Smooth muscle cell (in vitro differentiated cells): ENCODE data around the gene ZNF598. TPM values are rescaled to one million over a fixed set of nuclear protein-coding genes. Genes with fewer than 3 reads are reported as not detected.
A peak's percentile ranks its signal among the peaks of the same experiment; 100 is the strongest.

Experiments
- DNase-seq: peaks from one replicate; lab custom pipeline; 2025; ENCODE audit not compliant: unreplicated experiment; lab: John Stamatoyannopoulos, UW
- H2AFZ ChIP-seq: fragments of 200-600 bp; sonication (generic); 2 replicates; pipeline ENCODE4 v1.6.0; 2016; ENCODE audit warnings: antibody characterized with exemption, low read depth, mild to moderate bottlenecking
- H3F3A ChIP-seq: fragments of 200-600 bp; sonication (generic); 2 replicates; pipeline ENCODE4 v1.6.0; 2017; ENCODE audit warnings: antibody characterized with exemption, low read depth
- H3K27ac ChIP-seq: fragments of 200-600 bp; sonication (generic); 2 replicates; pipeline ENCODE4 v1.5.1; 2016; ENCODE audit warnings: low read depth, mild to moderate bottlenecking
- H3K27me3 ChIP-seq: fragments of 200-600 bp; sonication (generic); 2 replicates; pipeline ENCODE4 v1.6.1; 2016; ENCODE audit warnings: low read depth, mild to moderate bottlenecking
- H3K36me3 ChIP-seq: fragments of 200-600 bp; sonication (generic); 2 replicates; pipeline ENCODE4 v1.5.1; 2016; ENCODE audit warnings: low read depth
- H3K4me1 ChIP-seq: fragments of 200-600 bp; sonication (generic); 2 replicates; pipeline ENCODE4 v1.5.1; 2016; ENCODE audit warnings: low read depth
- H3K4me2 ChIP-seq: fragments of 200-600 bp; sonication (generic); 2 replicates; pipeline ENCODE4 v1.6.0; 2016; ENCODE audit warnings: mild to moderate bottlenecking
- H3K4me3 ChIP-seq: fragments of 200-600 bp; sonication (generic); 2 replicates; pipeline ENCODE4 v1.5.1; 2016; ENCODE audit warnings: mild to moderate bottlenecking
- H3K79me2 ChIP-seq: fragments of 200-600 bp; sonication (generic); 2 replicates; pipeline ENCODE4 v1.6.0; 2016; ENCODE audit warnings: low read depth, mild to moderate bottlenecking
- H3K9ac ChIP-seq: fragments of 200-600 bp; sonication (generic); 2 replicates; pipeline ENCODE4 v1.6.0; 2016; ENCODE audit warnings: low read depth
- H3K9me3 ChIP-seq: fragments of 200-600 bp; sonication (generic); replicated peaks from 2 replicates; pipeline ENCODE4 v1.5.1; 2016; ENCODE audit warnings: low read depth
- H4K20me1 ChIP-seq: fragments of 200-600 bp; sonication (generic); 2 replicates; pipeline ENCODE4 v1.6.0; 2016; ENCODE audit warnings: low read depth
- CTCF ChIP-seq: fragments of 200-600 bp; sonication (generic); IDR thresholded peaks from 2 replicates; pipeline ENCODE4 v1.5.1; 2017; ENCODE audit warnings: borderline replicate concordance, mild to moderate bottlenecking, antibody characterized with exemption; ENCODE audit not compliant: insufficient read depth, poor library complexity, severe bottlenecking
- WGBS: methylation state at CpG from one replicate; pipeline ENCODE4 v1.1.7; 2016; ENCODE audit warnings: low lambda C conversion rate; 5-methylcytosine and 5-hydroxymethylcytosine counted together
- polyA plus RNA-seq: library from polyadenylated mRNA; unstranded; fragments of >200 nt; fragmentation: Nextera tagmentation; extraction: Ambion mirVana; gene quantifications from 2 replicates; pipeline ENCODE4 v1.2.1, GENCODE V29; 2016
- total RNA-seq: library from RNA; depleted of rRNA; stranded (reverse); fragments of >200 nt; gene quantifications from 2 replicates; pipeline ENCODE4 v1.2.3, GENCODE V29; 2014

The ZNF598 gene
- total and polyA plus RNA-seq, 2 experiments from 2014 or later: 27.2 to 27.9 TPM

- Histone ChIP-seq H3K27ac (peak overlapping the region; percentile 90), H4K20me1 (no peaks in the 10 kb centered on the region), H2AFZ (no peak overlapping the region), H3K79me2 (no peaks in the 10 kb centered on the region), H3K4me3 (no peak overlapping the region), H3K4me2 (peak overlapping the region; percentile 73), H3K4me1 (peaks cover 16% of the 10 kb centered on the region), H3K9me3 (no peaks in the 10 kb centered on the region), H3K27me3 (no peaks in the 10 kb centered on the region), H3F3A (no peaks in the 10 kb centered on the region), H3K36me3 (no peaks in the 10 kb centered on the region), H3K9ac (peak overlapping the region; percentile 70)
- no peak for TF ChIP-seq CTCF
- 37% methylated on average over 27 of the region's 29 CpGs for WGBS
- DNase-seq: peak; percentile 68
Observed at GRCh38 chr16:2039274-2040031, 29.8 kb upstream of the ZNF598 start.

- H3K4me1 ChIP-seq: peaks cover 21% of the 10 kb centered on the region
- WGBS: 86% methylated on average over 36 of the region's 41 CpGs
- H4K20me1 ChIP-seq: no peaks in the 10 kb centered on the region
- H3K4me3 ChIP-seq: no peak overlapping the region
- no peaks in the 10 kb centered on the region for H3K9me3 ChIP-seq
- DNase-seq: no peak
- peak overlapping the region; percentile 70 for H3K9ac ChIP-seq
- peak overlapping the region; percentile 90 for H3K27ac ChIP-seq
- no peak overlapping the region for H2AFZ ChIP-seq
- H3K36me3 ChIP-seq: no peaks in the 10 kb centered on the region
- H3K79me2 ChIP-seq: no peaks in the 10 kb centered on the region
- no peaks in the 10 kb centered on the region for H3K27me3 ChIP-seq
- no peak for TF ChIP-seq CTCF
- no peaks in the 10 kb centered on the region for H3F3A ChIP-seq
- H3K4me2 ChIP-seq: peak overlapping the region; percentile 73
Observed at GRCh38 chr16:2038382-2039231, 29.0 kb upstream of the ZNF598 start.

GRCh38 chr16:2037647-2038381, 28.2 kb upstream of the ZNF598 start:
- no peak overlapping the region for H2AFZ ChIP-seq
- no peak overlapping the region for H3K9ac ChIP-seq
- no peaks in the 10 kb centered on the region for H3K9me3 ChIP-seq
- no peak overlapping the region for H3K4me3 ChIP-seq
- no peaks in the 10 kb centered on the region for H3K36me3 ChIP-seq
- no peak for DNase-seq
- H3K4me2 ChIP-seq: peak overlapping the region; percentile 40
- WGBS: 74% methylated on average over 29 of the region's 29 CpGs
- H3K4me1 ChIP-seq: peaks cover 21% of the 10 kb centered on the region
- H3K27ac ChIP-seq: peak overlapping the region; percentile 73
- no peaks in the 10 kb centered on the region for H3F3A ChIP-seq
- no peaks in the 10 kb centered on the region for H4K20me1 ChIP-seq
- TF ChIP-seq CTCF: no peak
- H3K27me3 ChIP-seq: no peaks in the 10 kb centered on the region
- no peaks in the 10 kb centered on the region for H3K79me2 ChIP-seq
